ENCODE data around the gene MLLT11.
"Not testable (repeated sequence)": the region's sequence is repeated elsewhere in the genome, so short reads cannot be mapped to it uniquely, and the experiment has no call there.

The MLLT11 gene

DNA sequence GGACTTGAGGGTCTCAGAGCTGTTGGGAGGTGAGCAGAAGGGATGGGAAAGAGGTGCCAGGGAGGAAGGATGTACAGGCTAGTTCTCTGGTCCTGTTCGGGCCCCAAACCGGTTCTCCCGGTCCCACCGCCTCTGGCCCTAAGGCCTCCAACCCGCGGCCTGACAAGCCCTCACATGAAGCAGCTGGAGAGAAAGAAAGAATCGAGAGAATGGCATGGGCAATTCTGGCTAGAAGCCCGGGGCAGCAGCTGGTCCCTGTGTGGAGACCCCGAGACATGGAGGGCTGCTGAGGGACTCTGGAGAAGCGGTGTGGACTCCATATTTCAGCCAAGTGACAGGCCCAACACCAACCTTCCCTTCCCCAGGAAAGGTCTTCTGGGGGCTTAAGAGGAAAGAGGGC, 1.5 kb upstream of the MLLT11 start:
- DNase-seq, result no peak

- peak; percentile 73 to 90 for DNase-seq
These were observed 839 bp upstream of the MLLT11 start, which contains the start of gene CDC42SE1 for GRCh38 chr1:151059109-151060006. CDC42SE1 (minus strand) TSS chr1:151059622; CDS start chr1:151055730, 3,892 bp downstream.

GRCh38 chr1:151060657-151061421, 642 bp downstream of the MLLT11 start:
- DNase-seq, result peak; percentile 29 to 63

- no peak for DNase-seq
These were observed 1.5 kb downstream of the MLLT11 start for GRCh38 chr1:151061704-151062103.

DNA sequence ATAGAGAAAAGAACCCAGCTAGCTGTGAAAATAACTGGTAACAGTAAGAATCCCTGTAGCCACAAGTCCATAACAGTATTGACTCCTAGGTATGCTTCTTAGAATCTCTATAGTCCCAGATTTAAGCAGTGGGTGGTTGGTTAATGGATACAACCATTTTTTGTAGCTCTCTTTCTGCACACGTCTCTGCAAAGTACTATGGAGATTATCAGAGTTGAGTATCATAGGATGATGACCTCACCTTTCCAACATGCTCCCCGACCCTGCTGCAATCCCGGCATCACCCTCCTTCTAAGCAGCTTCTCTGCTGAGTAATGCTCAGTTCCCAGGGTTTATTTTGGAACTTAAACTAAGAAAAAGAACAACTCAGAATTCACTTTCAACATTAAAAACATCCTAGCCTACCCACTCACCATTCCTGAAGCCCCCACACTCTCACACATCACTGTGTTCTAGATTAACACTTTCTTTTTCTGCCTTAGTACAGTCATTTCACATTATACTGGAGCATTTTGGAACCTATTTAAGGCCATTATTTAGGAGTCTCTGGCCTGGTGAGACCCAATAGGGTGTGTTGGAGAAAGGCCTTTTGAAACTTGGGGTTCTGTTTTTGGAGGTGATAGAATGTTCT, 2.7 kb downstream of the MLLT11 start:
- no peak for DNase-seq

GRCh38 chr1:151065089-151065645, 5.0 kb downstream of the MLLT11 start:
- DNase-seq, result no peak

GRCh38 chr1:151067185-151067584, 7.0 kb downstream of the MLLT11 start:
- DNase-seq, result no peak

DNA sequence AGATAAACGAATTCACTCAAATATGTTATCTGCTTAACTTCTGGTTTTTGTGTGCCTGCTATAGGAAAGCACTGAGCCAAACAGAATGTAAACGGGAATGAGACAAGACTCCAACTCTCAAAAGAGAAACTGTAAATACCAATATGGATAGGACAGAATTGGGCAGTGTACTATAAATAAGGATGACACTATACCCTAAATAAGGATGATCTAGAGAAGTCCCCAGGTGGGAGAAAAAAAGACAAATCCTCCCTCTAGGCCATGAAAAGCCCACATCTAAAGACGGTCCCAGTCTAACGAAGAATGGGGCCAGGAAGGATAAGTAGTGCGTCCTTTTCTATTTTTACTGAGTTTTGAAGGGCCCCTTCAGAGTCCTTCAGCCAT, 8.9 kb downstream of the MLLT11 start:
- peak in 1 of 2 experiments; percentile 96 for DNase-seq

- peak; percentile 90 to 95 for DNase-seq
These were observed 10.5 kb downstream of the MLLT11 start, which contains the start of gene GABPB2 for GRCh38 chr1:151070474-151071276. GABPB2 (plus strand) TSS chr1:151070761; CDS start chr1:151088190, 17,429 bp downstream.

- DNase-seq, result no peak
These were observed 12.0 kb downstream of the MLLT11 start for GRCh38 chr1:151072224-151072623.

- no peak for DNase-seq
These were observed 25.9 kb downstream of the MLLT11 start for GRCh38 chr1:151085953-151086559.

DNA sequence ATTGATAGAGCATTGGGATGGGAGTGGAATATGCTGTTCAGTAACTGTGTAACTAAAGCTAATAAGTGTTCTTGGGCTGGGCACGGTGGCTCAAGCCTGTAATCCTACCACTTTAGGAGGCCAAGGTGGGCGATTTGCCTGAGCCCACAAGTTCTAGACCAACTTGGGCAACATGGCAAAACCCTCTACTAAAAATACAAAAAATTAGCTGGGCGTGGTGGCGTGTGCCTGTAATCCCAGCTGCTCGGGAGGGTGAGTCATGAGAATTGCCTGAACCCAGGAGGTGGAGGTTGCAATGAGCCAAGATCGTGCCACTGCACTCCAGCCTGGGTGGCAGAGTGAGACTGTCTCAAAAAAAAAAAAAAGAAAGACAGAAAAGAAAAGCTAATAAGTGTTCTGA, 37.2 kb downstream of the MLLT11 start:
- not testable (repeated sequence) for DNase-seq

- no peak for DNase-seq
These were observed 37.9 kb downstream of the MLLT11 start for GRCh38 chr1:151098126-151098525.

GRCh38 chr1:151104630-151105029, 44.4 kb downstream of the MLLT11 start:
- no peak for DNase-seq

DNA sequence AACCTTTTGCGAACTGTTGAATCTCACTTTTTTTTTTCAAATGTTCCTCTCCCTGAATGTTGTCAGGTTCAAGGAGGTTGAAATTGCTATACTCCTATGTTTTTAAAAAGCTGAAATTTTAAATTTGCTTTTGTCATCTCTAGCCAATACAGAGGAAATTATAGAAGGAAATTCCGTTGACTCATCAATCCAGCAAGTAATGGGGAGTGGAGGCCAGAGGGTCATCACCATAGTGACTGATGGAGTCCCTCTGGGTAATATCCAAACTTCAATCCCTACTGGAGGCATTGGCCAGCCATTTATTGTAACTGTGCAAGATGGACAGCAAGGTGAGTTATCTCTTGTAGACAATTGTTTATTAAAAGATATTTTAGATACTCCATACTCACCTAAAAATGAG, 46.7 kb downstream of the MLLT11 start:
- DNase-seq, result no peak

GRCh38 chr1:151108331-151108730, 48.1 kb downstream of the MLLT11 start:
- DNase-seq, result no peak

- DNase-seq, result no peak
These were observed 53.7 kb downstream of the MLLT11 start for GRCh38 chr1:151113877-151114276.
